Measurements from ENCODE around the gene IL34. TPM values are rescaled to one million over a fixed set of nuclear protein-coding genes. Genes with fewer than 3 reads are reported as not detected.
A peak's percentile ranks its signal among the peaks of the same experiment; 100 is the strongest.

The IL34 gene
- total and polyA plus RNA-seq, 2 of the 13 experiments (the other 11 are each of a cell fraction or from before 2014, with no cell fraction given) = 1.2 to 1.3 TPM

GRCh38 chr16:70689035-70689969 is 42.9 kb downstream of the IL34 start (continued):
- TF ChIP-seq ATF7 (IDR thresholded peaks at IDR 0.05) (no peak), ATF7 (CRISPR knock-in tag; IDR thresholded peaks at IDR 0.05) (no peak), ZNF777 (CRISPR knock-in tag; IDR thresholded peaks at IDR 0.05) (no peak), HIVEP1 (CRISPR knock-in tag; IDR thresholded peaks at IDR 0.05) (peak; percentile 56; the same call in 1 of the 2 replicates), ZSCAN31 (CRISPR knock-in tag; IDR thresholded peaks at IDR 0.05; ENCODE audit: low read depth) (no peak), SOX13 (IDR thresholded peaks at IDR 0.05) (no peak), SOX13 (CRISPR knock-in tag; conservative IDR thresholded peaks at IDR 0.05 in 1 of 2, IDR thresholded peaks at IDR 0.05 in 1 of 2) (peak in 1 of 2 experiments; percentile 66; a peak in 1 of 4 replicates), CREB1 (IDR thresholded peaks at IDR 0.05) (no peak), CREB1 (CRISPR knock-in tag; IDR thresholded peaks at IDR 0.05) (no peak), KMT2A (CRISPR knock-in tag; IDR thresholded peaks at IDR 0.05) (0 out of 2 replicates have a peak, but pooled peaks have one; percentile 12), ZMAT3 (CRISPR knock-in tag; conservative IDR thresholded peaks at IDR 0.05) (0 out of 2 replicates have a peak, but pooled peaks have one; percentile 61), ZBTB25 (CRISPR knock-in tag; IDR thresholded peaks at IDR 0.05) (0 out of 2 replicates have a peak, but pooled peaks have one; percentile 35), CHCHD3 (CRISPR knock-in tag; IDR thresholded peaks at IDR 0.05) (no peak), ZFP36 (IDR thresholded peaks at IDR 0.05; ENCODE audit: borderline replicate concordance, low read depth, low read length, partially characterized antibody) (no peak), ZNF12 (CRISPR knock-in tag; IDR thresholded peaks at IDR 0.05) (no peak), ZNF274 (CRISPR knock-in tag; IDR thresholded peaks at IDR 0.05) (no peak), ZSCAN9 (CRISPR knock-in tag; IDR thresholded peaks at IDR 0.05; ENCODE audit: borderline replicate concordance) (no peak), KLF15 (CRISPR knock-in tag; IDR thresholded peaks at IDR 0.05; ENCODE audit: borderline replicate concordance) (no peak), LRRFIP1 (CRISPR knock-in tag; conservative IDR thresholded peaks at IDR 0.05) (no peak), ZNF775 (CRISPR knock-in tag; IDR thresholded peaks at IDR 0.05; ENCODE audit: borderline replicate concordance) (no peak), TFDP1 (CRISPR knock-in tag; IDR thresholded peaks at IDR 0.05; ENCODE audit: borderline replicate concordance) (no peak), ARNTL (CRISPR knock-in tag; IDR thresholded peaks at IDR 0.05) (no peak), ZNF780A (CRISPR knock-in tag; IDR thresholded peaks at IDR 0.05) (no peak)
- TF ChIP-seq, protein P1, sequence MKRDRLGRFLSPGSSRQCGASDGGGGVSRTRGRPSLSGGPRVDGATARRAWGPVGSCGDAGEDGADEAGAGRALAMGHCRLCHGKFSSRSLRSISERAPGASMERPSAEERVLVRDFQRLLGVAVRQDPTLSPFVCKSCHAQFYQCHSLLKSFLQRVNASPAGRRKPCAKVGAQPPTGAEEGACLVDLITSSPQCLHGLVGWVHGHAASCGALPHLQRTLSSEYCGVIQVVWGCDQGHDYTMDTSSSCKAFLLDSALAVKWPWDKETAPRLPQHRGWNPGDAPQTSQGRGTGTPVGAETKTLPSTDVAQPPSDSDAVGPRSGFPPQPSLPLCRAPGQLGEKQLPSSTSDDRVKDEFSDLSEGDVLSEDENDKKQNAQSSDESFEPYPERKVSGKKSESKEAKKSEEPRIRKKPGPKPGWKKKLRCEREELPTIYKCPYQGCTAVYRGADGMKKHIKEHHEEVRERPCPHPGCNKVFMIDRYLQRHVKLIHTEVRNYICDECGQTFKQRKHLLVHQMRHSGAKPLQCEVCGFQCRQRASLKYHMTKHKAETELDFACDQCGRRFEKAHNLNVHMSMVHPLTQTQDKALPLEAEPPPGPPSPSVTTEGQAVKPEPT (CRISPR knock-in tag; IDR thresholded peaks at IDR 0.05; ENCODE audit: low read depth) = no peak
